ENCODE data around the gene SPOCK1. TPM values are rescaled to one million over a fixed set of nuclear protein-coding genes. Genes with fewer than 3 reads are reported as not detected.

The SPOCK1 gene
- total RNA-seq, 1 experiment from 2014 or later = 4.0 TPM

DNA sequence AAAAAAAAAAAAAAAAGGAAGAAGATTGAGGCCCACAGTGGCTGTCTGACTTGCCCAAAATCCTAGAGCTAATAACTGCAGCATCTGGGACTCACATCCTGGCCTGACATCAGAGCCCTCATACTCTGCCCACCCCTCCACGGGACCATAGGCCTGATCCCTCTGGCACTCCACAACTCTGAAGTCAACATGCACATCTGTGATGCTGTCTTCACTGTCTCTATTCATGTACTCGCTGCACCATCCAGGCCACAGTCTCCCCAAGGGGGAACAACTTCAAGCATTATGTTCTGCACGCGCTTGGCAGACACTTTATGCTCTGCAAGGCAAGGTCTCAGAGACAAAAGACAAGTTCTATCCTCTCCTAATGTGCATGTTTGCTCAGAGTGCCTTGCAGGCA, 158.2 kb downstream of the SPOCK1 start:
- TF ChIP-seq EZH2 (IDR thresholded peaks at IDR 0.05; ENCODE audit: borderline replicate concordance, low read depth, low read length, poor library complexity, severe bottlenecking) = no peak
- TF ChIP-seq, protein P1, sequence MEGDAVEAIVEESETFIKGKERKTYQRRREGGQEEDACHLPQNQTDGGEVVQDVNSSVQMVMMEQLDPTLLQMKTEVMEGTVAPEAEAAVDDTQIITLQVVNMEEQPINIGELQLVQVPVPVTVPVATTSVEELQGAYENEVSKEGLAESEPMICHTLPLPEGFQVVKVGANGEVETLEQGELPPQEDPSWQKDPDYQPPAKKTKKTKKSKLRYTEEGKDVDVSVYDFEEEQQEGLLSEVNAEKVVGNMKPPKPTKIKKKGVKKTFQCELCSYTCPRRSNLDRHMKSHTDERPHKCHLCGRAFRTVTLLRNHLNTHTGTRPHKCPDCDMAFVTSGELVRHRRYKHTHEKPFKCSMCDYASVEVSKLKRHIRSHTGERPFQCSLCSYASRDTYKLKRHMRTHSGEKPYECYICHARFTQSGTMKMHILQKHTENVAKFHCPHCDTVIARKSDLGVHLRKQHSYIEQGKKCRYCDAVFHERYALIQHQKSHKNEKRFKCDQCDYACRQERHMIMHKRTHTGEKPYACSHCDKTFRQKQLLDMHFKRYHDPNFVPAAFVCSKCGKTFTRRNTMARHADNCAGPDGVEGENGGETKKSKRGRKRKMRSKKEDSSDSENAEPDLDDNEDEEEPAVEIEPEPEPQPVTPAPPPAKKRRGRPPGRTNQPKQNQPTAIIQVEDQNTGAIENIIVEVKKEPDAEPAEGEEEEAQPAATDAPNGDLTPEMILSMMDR (conservative IDR thresholded peaks at IDR 0.05; ENCODE audit: low read depth, low read length) = no peak
- ChIA-PET CTCF (no interaction called here), POLR2A (ENCODE audit: low non-redundant PET) (no interaction called here)
- no peaks in the 10 kb centered on the region for H3K9me3 ChIP-seq (ENCODE audit: low read depth, low read length, poor library complexity, severe bottlenecking)
- no peaks in the 10 kb centered on the region for H3K27me3 ChIP-seq (replicated peaks; ENCODE audit: insufficient read depth, low read depth, low read length, poor library complexity)
- no peak overlapping the region for H3K27ac ChIP-seq (ENCODE audit: low read depth, low read length, poor library complexity, severe bottlenecking)
- H3K4me3 ChIP-seq (ENCODE audit: low read depth, low read length, poor library complexity, severe bottlenecking) = no peak overlapping the region
- no peaks in the 10 kb centered on the region for H3K4me1 ChIP-seq (ENCODE audit: insufficient read depth, low read length, poor library complexity, severe bottlenecking)
- no peaks in the 10 kb centered on the region for H3K36me3 ChIP-seq (ENCODE audit: insufficient read depth, low read length, poor library complexity, severe bottlenecking)
- intact Hi-C loops (cut with micrococcal nuclease; ENCODE audit: unreplicated experiment) = no loop called here
- BruUV-seq (replicated peaks) = no TSS peak
- DNase-seq (ENCODE audit: low spot score) = no peak

DNA sequence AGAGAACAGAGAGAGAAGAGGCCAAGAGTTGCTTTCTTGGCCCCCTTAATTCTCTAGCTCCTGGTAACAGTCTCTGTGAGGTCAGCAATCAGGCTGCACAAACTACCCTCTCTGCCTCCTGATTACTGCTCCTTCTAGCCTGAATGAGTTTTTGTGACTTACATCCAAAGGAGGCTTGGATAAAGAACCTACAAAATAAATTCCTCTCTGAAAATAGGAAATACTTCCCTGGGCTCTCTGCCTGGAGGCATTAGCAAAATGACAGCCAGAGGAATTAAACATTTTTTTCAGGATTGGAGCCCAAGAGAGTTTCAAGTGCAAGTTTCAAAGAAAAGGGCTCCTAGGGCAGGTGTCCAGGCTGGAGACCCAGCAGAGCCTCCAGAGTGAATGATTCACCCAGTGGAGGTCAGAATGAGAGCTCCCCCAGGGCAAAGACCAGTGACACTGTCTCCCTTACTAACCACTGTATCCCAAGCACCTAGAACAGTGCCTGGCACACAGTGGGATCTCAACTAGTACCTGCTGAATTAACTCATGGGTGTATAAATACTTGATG, 162.5 kb downstream of the SPOCK1 start:
- Histone ChIP-seq H3K36me3 (ENCODE audit: insufficient read depth, low read length, poor library complexity, severe bottlenecking) (no peaks in the 10 kb centered on the region), H3K4me3 (ENCODE audit: low read depth, low read length, poor library complexity, severe bottlenecking) (no peak overlapping the region), H3K4me1 (ENCODE audit: insufficient read depth, low read length, poor library complexity, severe bottlenecking) (no peaks in the 10 kb centered on the region), H3K9me3 (ENCODE audit: low read depth, low read length, poor library complexity, severe bottlenecking) (no peaks in the 10 kb centered on the region), H3K27me3 (replicated peaks; ENCODE audit: insufficient read depth, low read depth, low read length, poor library complexity) (peaks cover 10% of the 10 kb centered on the region), H3K27ac (ENCODE audit: low read depth, low read length, poor library complexity, severe bottlenecking) (no peak overlapping the region)
- intact Hi-C loops (cut with micrococcal nuclease; ENCODE audit: unreplicated experiment) = no loop called here
- TF ChIP-seq EZH2 (IDR thresholded peaks at IDR 0.05; ENCODE audit: borderline replicate concordance, low read depth, low read length, poor library complexity, severe bottlenecking) = no peak
- TF ChIP-seq, protein P1 (conservative IDR thresholded peaks at IDR 0.05; ENCODE audit: low read depth, low read length) = no peak
- no TSS peak for BruUV-seq (replicated peaks)
- POLR2A ChIA-PET (ENCODE audit: low non-redundant PET) = no interaction called here
- CTCF ChIA-PET = no interaction called here
- DNase-seq (ENCODE audit: low spot score) = no peak

GRCh38 chr5:137336161-137336560, 163.0 kb downstream of the SPOCK1 start:
- CTCF ChIA-PET = no interaction called here
- TF ChIP-seq EZH2 (IDR thresholded peaks at IDR 0.05; ENCODE audit: borderline replicate concordance, low read depth, low read length, poor library complexity, severe bottlenecking) = no peak
- TF ChIP-seq, protein P1 (conservative IDR thresholded peaks at IDR 0.05; ENCODE audit: low read depth, low read length) = no peak
- BruUV-seq (replicated peaks) = no TSS peak
- Histone ChIP-seq H3K27me3 (replicated peaks; ENCODE audit: insufficient read depth, low read depth, low read length, poor library complexity) (peaks cover 10% of the 10 kb centered on the region), H3K9me3 (ENCODE audit: low read depth, low read length, poor library complexity, severe bottlenecking) (no peaks in the 10 kb centered on the region), H3K4me3 (ENCODE audit: low read depth, low read length, poor library complexity, severe bottlenecking) (no peak overlapping the region), H3K27ac (ENCODE audit: low read depth, low read length, poor library complexity, severe bottlenecking) (no peak overlapping the region), H3K36me3 (ENCODE audit: insufficient read depth, low read length, poor library complexity, severe bottlenecking) (no peaks in the 10 kb centered on the region), H3K4me1 (ENCODE audit: insufficient read depth, low read length, poor library complexity, severe bottlenecking) (no peaks in the 10 kb centered on the region)
- no peak for DNase-seq (ENCODE audit: low spot score)
- POLR2A ChIA-PET (ENCODE audit: low non-redundant PET) = no interaction called here
- intact Hi-C loops (cut with micrococcal nuclease; ENCODE audit: unreplicated experiment) = no loop called here

Data from A673 (cell line).